Measurements from ENCODE around the gene CYTH2.

The CYTH2 gene

DNA sequence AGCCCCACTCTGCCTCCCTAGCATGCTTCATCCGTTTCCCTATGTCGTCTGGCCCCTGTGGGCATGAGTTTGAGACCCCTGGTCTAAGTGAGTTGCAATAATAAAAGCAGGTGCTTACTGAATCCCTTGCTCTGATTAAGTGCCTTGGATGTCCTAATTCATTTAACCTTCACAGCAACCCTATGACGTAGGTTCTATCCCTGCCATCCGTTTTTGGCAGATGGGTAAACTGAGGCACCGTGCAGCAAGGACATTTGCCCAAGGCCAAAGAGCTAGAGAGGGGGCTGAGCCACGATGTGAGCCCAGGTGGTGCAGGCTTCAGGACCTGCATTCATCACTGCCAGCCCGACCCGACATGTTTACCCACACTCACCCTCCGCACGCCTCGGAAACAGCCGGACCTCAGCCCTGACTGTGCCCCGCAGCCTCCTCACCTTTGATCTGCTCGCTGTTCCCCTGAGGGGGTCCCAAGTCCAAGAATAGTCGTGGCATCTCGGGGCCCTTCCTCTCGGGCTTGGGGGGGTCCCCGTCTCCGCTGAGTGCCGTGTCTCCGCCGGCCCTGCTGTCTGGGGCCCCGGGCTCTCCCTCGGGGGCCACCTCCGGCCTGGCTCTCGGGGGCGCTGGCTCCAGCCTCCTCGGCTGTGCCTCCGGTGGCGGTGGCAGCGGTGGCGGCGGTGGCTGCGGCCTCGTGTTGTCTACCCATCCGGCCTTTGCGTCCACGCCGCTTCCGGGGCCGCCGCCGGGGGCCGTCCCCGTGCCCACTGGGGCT is 28.0 kb downstream of the CYTH2 start:
- DNase-seq: no peak

DNA sequence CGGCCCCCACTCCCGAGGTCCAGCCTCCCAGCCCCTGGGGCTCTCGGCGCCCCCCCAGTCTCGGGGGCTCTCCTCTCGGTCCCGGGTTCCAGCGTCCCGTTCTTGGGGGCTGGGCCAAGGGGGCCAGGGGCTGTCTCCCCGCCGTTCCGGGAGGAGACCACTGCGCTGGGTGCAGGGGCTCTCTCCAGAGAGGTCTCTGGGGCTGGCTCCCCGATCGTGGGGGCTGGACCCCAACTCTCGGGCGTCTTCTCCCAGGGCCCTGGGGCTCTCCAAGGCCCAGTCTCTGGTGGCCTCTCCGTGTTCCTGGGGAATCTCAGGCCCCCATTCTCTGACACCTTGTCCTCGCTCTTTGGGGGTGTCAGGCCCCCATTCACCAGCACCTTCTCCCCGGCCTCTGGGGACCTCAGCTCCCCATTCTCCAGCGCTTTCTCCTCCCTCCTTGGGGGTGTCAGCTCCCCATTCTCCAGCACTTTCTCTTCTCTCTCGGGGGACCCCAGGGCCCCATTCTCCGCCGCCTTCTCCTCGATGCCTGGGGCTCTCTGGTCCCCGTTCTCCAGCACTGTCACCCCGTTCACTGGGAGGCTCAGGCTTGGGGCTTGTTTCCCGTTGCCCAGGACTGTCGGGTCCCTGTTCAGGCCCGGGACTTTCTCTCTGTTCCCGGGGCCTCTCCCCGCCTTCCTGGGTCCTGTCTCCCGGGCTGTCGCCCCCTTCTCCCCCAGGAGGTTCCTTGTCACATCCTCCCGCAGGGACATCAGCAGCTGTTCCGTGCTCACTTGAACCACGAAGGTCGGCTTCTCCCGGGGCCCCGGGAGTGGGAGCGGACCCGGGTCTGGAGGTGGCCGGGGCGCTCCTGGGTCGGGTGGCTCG is 28.8 kb downstream of the CYTH2 start:
- DNase-seq: no peak

DNA sequence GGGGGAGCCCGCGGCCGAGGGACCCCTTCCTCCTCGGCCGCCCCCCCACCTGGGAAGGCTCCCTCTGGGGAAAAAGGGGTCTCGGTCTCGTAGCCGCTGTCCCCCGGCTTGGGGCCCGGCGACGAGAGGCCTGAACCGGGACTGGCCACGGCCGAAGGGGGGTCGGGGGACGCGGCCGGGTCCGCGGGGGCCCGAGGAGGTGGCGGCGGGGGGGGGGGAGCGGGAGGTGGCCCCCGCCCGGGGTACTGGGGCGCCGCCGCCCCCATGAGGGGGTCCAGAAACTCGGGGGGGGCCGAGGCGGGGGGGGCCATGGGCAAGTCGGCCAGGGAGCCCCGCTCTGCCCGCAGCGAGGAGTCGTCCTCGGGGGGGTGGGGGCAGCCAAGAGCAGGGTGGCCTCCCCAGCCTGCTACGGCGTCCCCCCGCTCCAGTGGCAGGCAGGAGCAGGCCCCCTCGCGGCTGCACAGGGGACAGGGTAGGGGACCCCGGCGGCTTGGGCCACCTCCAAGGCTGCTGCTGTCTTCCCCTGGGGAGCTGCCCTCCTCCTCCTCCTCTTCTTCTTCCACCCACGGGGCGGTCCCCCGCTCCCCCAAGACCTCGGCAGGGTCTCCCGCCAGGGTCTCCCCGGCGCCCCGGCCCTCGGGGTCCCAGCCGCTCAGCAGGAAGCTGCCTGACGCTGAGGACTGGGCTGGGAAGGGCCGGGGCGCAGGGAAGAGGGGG is 29.6 kb downstream of the CYTH2 start:
- DNase-seq: no peak

GRCh38 chr19:48499316-48500090 is 30.3 kb downstream of the CYTH2 start:
- no peak for DNase-seq

- no peak for DNase-seq
Measured at GRCh38 chr19:48500830-48501493, 31.8 kb downstream of the CYTH2 start.

GRCh38 chr19:48501494-48502349 is 32.6 kb downstream of the CYTH2 start:
- peak; percentile 70 for DNase-seq

GRCh38 chr19:48502350-48503018 is 33.3 kb downstream of the CYTH2 start:
- DNase-seq: no peak

DNA sequence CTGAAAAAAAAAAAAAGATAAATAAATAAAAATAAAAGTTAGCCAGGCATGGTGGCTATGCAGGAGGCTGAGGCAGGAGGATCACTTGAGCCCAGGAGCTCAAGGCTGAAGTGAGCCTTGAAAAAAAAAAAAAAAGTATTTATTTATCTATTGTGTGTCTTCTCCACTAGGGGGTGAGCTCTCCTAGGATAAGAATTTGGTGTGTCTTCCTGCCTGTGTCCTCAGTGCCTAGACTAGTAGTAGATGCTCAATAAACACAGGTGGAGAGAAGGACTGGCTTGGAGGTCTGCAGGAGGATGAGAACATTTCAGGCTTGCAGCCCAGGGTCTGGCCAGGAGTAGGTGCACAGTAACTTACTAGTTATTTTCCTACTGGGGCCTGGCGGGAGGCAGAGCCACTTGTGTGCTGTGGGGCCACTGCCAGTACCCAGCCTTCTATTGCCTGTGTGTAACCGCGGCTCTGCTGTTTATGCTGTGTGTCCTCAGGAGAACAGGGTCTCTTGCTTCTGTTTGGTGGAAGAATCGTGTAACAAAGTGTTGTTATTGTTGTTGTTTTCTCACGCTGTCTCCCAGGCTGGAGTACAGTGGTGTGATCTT is 37.1 kb downstream of the CYTH2 start:
- no peak for DNase-seq

DNA sequence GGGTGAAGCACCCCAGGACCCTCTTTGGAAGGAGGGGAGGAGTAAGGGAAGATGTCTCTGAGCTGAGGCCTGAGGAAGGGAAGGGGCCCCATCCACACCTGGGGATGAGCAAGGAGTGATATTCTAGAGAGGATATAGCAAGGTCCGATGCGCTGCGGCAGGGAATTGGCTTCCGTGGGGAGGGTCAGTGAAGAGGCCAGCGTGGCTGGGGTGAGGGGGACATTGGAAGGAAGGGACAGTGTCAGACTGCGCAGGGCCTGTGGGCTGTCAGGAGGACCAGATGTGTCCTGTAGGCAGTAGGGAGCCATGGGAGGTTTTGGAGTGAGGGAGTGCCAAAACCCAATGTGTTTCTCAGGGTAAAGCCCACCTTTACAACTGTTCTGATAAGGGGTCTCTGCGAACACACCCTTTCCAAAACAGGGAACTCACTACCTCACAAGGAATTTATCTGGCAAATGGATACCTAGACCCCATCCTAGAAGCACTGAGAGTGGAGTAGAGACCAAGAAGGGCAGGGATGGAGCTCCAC is 38.8 kb downstream of the CYTH2 start:
- no peak for DNase-seq

- DNase-seq: no peak
Measured at GRCh38 chr19:48508729-48509411, 39.7 kb downstream of the CYTH2 start.

DNA sequence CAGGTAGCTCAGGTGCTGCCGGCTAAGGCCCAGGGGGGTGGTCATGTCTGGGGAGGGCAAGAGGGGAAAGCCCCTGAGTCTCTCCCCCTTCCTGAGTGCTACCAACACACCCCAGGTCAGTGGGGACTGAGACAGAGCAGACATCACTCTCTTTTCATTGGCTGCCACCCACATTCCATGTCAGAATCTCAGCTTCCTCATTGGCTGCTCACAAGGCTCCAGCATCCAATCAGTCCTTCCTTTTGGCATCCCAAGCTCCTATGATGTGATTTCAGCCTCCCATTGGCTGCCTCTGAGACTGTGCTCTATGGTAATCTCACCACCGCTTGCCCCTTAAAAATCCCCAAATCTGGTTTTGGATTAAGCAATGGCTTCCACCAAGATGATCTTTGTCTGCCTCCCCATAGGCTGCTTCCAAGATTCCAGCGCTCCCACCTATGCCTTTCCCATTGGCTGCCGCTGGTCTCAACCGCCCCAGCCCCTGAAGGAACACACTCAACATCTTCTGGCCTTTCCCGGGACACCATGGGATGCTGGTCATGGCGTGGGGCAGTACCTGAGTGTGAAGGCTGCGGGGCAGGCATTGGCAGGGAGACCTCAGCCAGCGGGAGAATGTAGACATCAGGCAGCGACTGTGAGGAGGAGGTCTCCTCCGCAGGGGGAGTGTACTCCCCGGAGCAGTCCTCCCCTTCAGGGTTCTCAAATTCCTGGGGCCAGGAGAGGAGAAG is 40.5 kb downstream of the CYTH2 start:
- no peak for DNase-seq

GRCh38 chr19:48510421-48511268 is 41.5 kb downstream of the CYTH2 start:
- peak; percentile 68 for DNase-seq

- DNase-seq: peak; percentile 5
Measured at GRCh38 chr19:48511321-48511731, 42.2 kb downstream of the CYTH2 start.

- peak; percentile 75 for DNase-seq
Measured at GRCh38 chr19:48511800-48512503, 42.8 kb downstream of the CYTH2 start, which contains the start of gene LMTK3. LMTK3 (minus strand) TSS chr19:48511835; CDS start chr19:48511576, 259 bp downstream.

DNA sequence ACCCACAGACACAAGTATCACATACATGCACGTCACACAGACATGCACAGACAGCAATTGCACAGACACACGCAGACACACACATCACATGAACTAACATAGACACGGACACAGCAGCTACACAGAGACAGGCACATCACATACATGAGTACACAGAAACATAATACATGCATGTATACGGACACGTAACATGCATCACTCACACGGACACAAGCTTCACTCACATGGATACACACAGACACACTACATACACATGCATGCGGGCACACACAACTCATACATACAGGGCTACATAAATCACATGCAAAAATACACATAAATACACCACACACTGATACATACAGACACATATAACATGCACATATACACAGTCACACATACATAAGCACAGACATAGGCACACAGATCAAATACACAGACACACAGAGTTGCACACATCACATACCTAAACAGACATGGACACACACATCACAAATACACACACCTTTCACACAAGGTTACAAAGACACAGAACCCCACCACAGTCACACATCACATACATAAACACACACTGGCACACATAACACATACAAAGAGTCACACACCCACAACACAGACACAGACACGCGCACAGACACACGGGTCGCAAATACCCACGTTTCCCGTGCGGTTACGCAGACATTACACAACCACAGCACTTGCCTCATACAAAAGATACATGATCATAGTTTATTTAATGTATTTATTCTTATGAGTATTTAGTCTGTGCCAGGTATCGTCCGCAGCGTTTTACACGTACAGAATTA is 43.5 kb downstream of the CYTH2 start:
- no peak for DNase-seq

Data from stimulated activated naive CD4-positive, alpha-beta T cell treated with Interleukin-2 at 50 U/mL for 16 hours (primary cell).